Smooth muscle cell (in vitro differentiated cells): ENCODE results near the gene TMEM131. TPM values are rescaled to one million over a fixed set of nuclear protein-coding genes. Genes with fewer than 3 reads are reported as not detected.

Source experiments
- DNase-seq: peaks from one replicate; lab custom pipeline; 2025; ENCODE audit not compliant: unreplicated experiment; lab: John Stamatoyannopoulos, UW
- H2AFZ ChIP-seq: fragments of 200-600 bp; sonication (generic); 2 replicates; pipeline ENCODE4 v1.6.0; 2016; ENCODE audit warnings: antibody characterized with exemption, low read depth, mild to moderate bottlenecking
- H3F3A ChIP-seq: fragments of 200-600 bp; sonication (generic); 2 replicates; pipeline ENCODE4 v1.6.0; 2017; ENCODE audit warnings: antibody characterized with exemption, low read depth
- H3K27ac ChIP-seq: fragments of 200-600 bp; sonication (generic); 2 replicates; pipeline ENCODE4 v1.5.1; 2016; ENCODE audit warnings: low read depth, mild to moderate bottlenecking
- H3K27me3 ChIP-seq: fragments of 200-600 bp; sonication (generic); 2 replicates; pipeline ENCODE4 v1.6.1; 2016; ENCODE audit warnings: low read depth, mild to moderate bottlenecking
- H3K36me3 ChIP-seq: fragments of 200-600 bp; sonication (generic); 2 replicates; pipeline ENCODE4 v1.5.1; 2016; ENCODE audit warnings: low read depth
- H3K4me1 ChIP-seq: fragments of 200-600 bp; sonication (generic); 2 replicates; pipeline ENCODE4 v1.5.1; 2016; ENCODE audit warnings: low read depth
- H3K4me2 ChIP-seq: fragments of 200-600 bp; sonication (generic); 2 replicates; pipeline ENCODE4 v1.6.0; 2016; ENCODE audit warnings: mild to moderate bottlenecking
- H3K4me3 ChIP-seq: fragments of 200-600 bp; sonication (generic); 2 replicates; pipeline ENCODE4 v1.5.1; 2016; ENCODE audit warnings: mild to moderate bottlenecking
- H3K79me2 ChIP-seq: fragments of 200-600 bp; sonication (generic); 2 replicates; pipeline ENCODE4 v1.6.0; 2016; ENCODE audit warnings: low read depth, mild to moderate bottlenecking
- H3K9ac ChIP-seq: fragments of 200-600 bp; sonication (generic); 2 replicates; pipeline ENCODE4 v1.6.0; 2016; ENCODE audit warnings: low read depth
- H3K9me3 ChIP-seq: fragments of 200-600 bp; sonication (generic); replicated peaks from 2 replicates; pipeline ENCODE4 v1.5.1; 2016; ENCODE audit warnings: low read depth
- H4K20me1 ChIP-seq: fragments of 200-600 bp; sonication (generic); 2 replicates; pipeline ENCODE4 v1.6.0; 2016; ENCODE audit warnings: low read depth
- WGBS: methylation state at CpG from one replicate; pipeline ENCODE4 v1.1.7; 2016; ENCODE audit warnings: low lambda C conversion rate; 5-methylcytosine and 5-hydroxymethylcytosine counted together
- polyA plus RNA-seq: library from polyadenylated mRNA; unstranded; fragments of >200 nt; fragmentation: Nextera tagmentation; extraction: Ambion mirVana; gene quantifications from 2 replicates; pipeline ENCODE4 v1.2.1, GENCODE V29; 2016
- total RNA-seq: library from RNA; depleted of rRNA; stranded (reverse); fragments of >200 nt; gene quantifications from 2 replicates; pipeline ENCODE4 v1.2.3, GENCODE V29; 2014
- TF ChIP-seq, protein P1 (sequence below): fragments of 200-600 bp; sonication (generic); IDR thresholded peaks from 2 replicates; pipeline ENCODE4 v1.5.1; 2017; ENCODE audit warnings: borderline replicate concordance, mild to moderate bottlenecking, antibody characterized with exemption; ENCODE audit not compliant: insufficient read depth, poor library complexity, severe bottlenecking

The TMEM131 gene
- total and polyA plus RNA-seq, 2 experiments from 2014 or later = 16.7 to 32.3 TPM

DNA sequence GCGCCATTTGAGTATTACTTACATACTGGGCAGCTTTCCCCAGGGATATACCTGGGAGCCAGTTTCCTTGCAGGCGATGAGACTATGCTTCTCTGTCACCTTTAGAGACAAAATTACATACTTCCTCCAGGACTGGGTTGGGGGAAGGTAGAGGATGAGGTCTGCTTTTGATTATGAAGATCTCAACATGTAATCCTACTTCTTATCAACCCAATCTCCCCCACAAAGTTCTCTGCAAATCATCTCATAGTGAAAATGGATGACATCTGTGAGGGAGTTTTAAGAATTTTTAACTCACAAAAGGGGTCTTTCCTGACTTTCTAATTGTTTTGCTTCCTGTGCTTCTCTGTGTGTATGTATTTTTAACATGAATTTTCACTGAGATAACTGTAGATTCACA is 81.9 kb downstream of the TMEM131 start:
- Histone ChIP-seq H3K4me2 (no peak overlapping the region), H3K9ac (no peak overlapping the region), H3K9me3 (no peaks in the 10 kb centered on the region), H4K20me1 (peaks cover 93% of the 10 kb centered on the region), H3K79me2 (peaks cover 77% of the 10 kb centered on the region), H3K27me3 (no peaks in the 10 kb centered on the region), H3K36me3 (peaks cover 11% of the 10 kb centered on the region), H3K4me1 (no peaks in the 10 kb centered on the region), H3K4me3 (no peak overlapping the region), H2AFZ (no peak overlapping the region), H3F3A (no peaks in the 10 kb centered on the region), H3K27ac (no peak overlapping the region)
- TF ChIP-seq, protein P1, sequence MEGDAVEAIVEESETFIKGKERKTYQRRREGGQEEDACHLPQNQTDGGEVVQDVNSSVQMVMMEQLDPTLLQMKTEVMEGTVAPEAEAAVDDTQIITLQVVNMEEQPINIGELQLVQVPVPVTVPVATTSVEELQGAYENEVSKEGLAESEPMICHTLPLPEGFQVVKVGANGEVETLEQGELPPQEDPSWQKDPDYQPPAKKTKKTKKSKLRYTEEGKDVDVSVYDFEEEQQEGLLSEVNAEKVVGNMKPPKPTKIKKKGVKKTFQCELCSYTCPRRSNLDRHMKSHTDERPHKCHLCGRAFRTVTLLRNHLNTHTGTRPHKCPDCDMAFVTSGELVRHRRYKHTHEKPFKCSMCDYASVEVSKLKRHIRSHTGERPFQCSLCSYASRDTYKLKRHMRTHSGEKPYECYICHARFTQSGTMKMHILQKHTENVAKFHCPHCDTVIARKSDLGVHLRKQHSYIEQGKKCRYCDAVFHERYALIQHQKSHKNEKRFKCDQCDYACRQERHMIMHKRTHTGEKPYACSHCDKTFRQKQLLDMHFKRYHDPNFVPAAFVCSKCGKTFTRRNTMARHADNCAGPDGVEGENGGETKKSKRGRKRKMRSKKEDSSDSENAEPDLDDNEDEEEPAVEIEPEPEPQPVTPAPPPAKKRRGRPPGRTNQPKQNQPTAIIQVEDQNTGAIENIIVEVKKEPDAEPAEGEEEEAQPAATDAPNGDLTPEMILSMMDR = no peak
- DNase-seq = no peak
- 95% methylated on average over 2 of the region's 2 CpGs for WGBS

DNA sequence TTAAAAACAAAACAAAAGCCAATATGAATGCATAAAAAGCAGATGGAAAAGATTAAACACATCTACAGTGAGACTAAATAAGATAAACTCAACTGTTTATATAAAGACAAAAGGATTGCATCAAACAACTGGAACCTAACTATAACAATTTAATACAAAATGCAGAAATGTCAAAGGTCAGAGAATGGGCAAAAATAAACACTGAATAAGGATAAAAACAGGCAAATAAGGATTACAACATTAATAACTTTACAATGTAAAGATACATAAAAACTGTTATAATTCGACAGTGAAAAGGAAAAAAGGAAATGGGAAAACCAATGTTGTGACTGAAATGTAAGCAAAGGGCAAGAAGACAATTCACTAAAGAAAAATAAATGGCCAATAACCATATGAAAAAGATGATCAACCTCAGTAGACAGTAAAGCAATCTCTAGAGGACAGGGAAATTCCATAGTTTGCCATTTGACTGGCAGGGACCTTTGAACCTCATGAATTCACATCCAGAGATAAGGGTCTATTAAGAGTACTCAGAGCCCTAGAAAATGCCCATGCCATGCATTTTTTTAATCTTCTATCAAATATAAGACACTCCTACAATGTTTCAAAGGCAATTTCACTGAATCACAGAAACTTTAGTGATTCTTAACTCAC is 83.7 kb downstream of the TMEM131 start:
- Histone ChIP-seq H3K79me2 (peaks cover 63% of the 10 kb centered on the region), H4K20me1 (peaks cover 75% of the 10 kb centered on the region), H3K4me2 (peak overlapping the region; percentile 0), H3K27me3 (no peaks in the 10 kb centered on the region), H3K36me3 (peaks cover 11% of the 10 kb centered on the region), H3K4me1 (no peaks in the 10 kb centered on the region), H3K9ac (no peak overlapping the region), H3F3A (no peaks in the 10 kb centered on the region), H3K4me3 (no peak overlapping the region), H3K27ac (no peak overlapping the region), H2AFZ (no peak overlapping the region), H3K9me3 (no peaks in the 10 kb centered on the region)
- 87% methylated on average over 1 of the region's 1 CpG for WGBS
- TF ChIP-seq, protein P1 = no peak
- no peak for DNase-seq

DNA sequence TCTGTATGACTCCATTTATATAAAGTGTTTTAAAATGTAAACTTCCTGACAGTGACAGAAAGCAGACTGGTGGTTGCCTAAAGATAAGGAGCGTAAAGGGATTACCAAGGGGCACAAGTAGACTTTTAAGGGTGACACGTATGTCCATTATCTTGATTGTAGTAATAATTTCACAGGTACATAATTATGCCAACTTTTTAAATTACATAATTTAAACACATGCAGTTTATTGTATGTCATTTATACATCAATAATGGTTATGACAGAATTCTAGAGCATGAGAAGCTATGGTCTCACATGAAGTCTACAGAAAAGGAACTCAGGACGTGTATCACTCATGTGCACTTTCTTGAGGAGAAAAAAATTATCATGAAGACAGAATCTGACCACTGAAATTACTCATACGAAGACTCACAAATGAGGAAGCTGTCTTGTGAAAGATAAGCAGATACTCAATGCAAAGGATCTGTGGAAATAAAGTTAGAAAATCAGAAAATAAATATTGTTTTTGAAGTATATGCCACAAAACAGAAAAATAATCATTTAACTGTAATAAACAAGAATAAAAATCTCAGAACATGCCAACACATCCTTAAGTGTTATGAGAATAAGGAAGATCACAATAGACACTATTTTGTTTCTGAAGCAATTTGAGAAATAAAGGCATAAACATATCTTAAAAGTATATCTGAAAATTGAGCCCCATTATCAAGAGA is 84.4 kb downstream of the TMEM131 start:
- Histone ChIP-seq H4K20me1 (peaks cover 69% of the 10 kb centered on the region), H3K4me2 (peak overlapping the region; percentile 0), H3F3A (no peaks in the 10 kb centered on the region), H3K4me1 (no peaks in the 10 kb centered on the region), H3K27me3 (no peaks in the 10 kb centered on the region), H3K79me2 (peaks cover 61% of the 10 kb centered on the region), H3K9ac (no peak overlapping the region), H2AFZ (no peak overlapping the region), H3K9me3 (no peaks in the 10 kb centered on the region), H3K36me3 (peaks cover 11% of the 10 kb centered on the region), H3K4me3 (no peak overlapping the region), H3K27ac (no peak overlapping the region)
- no peak for DNase-seq
- TF ChIP-seq, protein P1 = no peak
- WGBS = 28% methylated on average over 4 of the region's 4 CpGs
